ENCODE measurements around the gene ZCCHC9.
"Not testable (repeated sequence)": the region's sequence is repeated elsewhere in the genome, so short reads cannot be mapped to it uniquely, and the experiment has no call there.

The ZCCHC9 gene

DNA sequence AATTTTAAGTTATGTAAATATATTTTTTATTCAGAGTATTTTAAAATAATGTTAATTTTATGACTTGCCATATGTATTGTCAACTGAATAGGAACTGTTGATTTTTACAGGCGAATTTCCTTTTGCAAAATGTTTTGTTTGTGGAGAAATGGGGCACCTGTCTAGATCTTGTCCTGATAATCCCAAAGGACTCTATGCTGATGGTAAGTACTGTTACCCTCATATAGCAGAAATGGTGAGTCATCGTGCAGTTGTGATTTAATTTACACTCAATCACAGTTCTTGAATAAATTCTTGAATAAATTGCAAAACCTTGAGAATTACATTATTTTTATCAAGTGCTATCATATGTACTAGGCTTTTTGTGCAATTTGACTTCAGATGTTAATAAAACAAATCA, 7.4 kb downstream of the ZCCHC9 start:
- no peak for DNase-seq

DNA sequence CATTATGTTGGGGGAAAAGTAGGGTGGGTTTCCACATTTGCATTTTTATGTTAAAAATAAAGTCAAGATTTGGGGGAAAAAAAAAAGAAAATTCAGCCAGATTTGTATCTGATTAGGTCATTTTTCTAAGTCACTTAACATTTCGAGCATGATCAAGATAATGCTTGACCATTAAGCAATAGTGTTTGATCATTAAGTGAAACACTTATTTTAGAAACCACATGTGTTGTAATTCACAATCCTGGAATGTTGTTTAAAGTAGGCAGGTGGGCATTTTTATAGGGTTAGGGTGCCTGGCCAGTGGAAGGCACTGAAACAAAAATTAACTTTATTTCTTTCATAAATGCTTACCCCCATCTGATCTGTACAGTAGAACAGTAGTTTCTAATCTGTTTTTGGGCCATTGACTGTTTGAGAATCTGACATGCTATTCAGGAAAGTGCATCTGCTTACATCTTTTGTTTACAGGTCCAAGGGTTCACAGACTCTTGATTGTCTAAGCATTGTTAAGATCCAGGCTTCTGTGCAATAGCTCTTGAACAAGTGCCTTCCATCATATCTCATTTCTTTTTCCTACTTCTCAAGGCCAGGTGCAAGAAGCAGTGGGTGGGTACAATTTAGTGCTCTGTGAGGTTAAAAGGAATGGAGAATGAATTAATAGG, 9.1 kb downstream of the ZCCHC9 start:
- no peak for DNase-seq

DNA sequence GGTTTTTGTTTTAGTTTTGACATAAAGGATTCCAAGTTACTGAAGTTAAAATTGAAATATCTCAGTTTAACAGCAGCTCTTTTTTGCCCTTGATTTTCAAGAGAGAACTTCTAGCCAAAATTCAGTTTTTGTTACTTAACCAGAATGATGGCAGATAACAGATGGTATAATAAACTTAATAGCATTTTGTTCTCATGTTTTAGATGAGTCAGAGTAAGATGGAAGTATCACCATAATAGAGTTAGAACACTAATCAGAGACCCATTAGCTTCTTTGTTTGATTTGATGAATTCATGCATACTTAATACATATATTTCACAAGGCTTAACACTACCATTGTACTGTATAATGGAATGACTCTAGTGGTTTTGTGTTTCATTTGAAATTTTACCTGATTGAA, 11.9 kb downstream of the ZCCHC9 start:
- no peak for DNase-seq

DNA sequence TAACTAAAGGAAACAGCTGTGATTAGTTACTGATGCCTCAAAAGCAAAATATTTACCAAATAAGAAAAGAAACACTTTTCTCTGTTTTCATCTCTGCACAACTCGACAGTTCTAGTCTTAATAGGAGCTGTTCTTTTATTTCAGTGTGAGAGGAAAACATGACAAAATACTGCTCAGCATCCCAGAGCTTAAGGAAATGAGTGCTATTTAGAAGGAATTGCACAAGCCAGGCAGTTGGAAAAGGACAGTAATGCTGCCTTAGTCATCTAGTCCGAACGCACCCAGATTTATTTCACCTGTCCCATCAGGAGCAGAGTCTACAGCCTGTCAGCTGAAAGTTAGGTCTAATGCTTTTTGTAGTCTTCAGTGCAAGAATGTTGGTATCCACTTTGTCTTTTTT, 12.3 kb downstream of the ZCCHC9 start:
- DNase-seq, result no peak

GRCh38 chr5:81314581-81314980, 13.2 kb downstream of the ZCCHC9 start:
- no peak for DNase-seq

- DNase-seq, result no peak
These were observed 13.9 kb downstream of the ZCCHC9 start for GRCh38 chr5:81315336-81315735.

DNA sequence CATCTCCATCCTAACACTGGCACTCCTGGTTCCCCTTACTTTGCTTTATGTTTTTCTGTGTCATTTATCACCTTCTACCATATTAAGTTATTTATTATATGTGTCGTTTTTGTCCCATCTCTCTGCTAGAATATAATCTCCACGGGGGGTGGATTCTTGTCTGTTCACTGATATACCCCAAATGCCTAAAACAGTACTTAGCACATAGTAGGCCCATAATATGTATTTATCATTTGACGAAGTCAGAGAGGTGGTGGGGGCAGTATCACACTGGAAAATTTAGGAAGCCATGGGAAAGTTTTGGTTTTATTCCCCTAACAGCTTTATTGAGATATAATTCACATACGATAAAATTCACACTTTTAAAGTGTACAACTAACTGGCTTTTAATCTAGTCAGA, 14.4 kb downstream of the ZCCHC9 start:
- no peak for DNase-seq

DNA sequence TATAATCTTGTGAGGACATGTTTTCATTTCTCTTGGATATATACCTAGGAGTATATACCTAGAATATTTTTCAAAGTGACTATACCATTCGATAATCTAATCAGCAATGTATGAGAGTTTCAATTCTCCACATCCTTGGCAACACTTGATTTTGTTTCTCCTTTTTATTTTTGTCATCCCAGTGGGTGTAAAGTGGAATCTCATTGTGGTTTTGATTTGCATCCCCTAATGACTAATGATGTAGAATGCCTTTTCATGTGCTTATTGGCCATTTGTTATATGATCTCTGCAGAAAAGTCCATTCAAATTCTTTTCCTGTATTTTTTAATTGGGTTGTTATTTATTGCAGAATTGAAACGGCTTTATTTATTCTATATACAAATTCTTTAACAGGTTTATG, 15.2 kb downstream of the ZCCHC9 start:
- DNase-seq, result no peak

- DNase-seq, result no peak
These were observed 16.1 kb downstream of the ZCCHC9 start for GRCh38 chr5:81317536-81317935.

DNA sequence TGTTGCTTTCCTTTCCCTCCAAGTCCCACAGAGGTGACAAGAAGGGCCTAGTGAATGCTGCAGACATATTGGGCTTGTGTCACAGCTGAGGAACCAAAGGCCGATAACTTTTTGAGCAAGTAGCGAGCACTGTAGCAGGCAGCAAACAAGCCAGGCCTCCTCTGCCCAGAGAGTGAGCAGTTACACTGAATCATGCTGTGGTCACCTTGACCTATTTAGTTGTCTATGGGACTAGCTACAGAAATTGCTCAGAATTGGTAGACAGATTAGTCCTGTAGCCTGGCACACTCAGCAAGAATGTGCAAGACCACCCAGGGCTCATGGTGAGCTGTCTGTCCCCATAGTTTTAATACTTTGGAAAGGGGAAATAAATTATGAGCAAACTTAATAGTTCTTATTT, 25.2 kb downstream of the ZCCHC9 start:
- no peak for DNase-seq

DNA sequence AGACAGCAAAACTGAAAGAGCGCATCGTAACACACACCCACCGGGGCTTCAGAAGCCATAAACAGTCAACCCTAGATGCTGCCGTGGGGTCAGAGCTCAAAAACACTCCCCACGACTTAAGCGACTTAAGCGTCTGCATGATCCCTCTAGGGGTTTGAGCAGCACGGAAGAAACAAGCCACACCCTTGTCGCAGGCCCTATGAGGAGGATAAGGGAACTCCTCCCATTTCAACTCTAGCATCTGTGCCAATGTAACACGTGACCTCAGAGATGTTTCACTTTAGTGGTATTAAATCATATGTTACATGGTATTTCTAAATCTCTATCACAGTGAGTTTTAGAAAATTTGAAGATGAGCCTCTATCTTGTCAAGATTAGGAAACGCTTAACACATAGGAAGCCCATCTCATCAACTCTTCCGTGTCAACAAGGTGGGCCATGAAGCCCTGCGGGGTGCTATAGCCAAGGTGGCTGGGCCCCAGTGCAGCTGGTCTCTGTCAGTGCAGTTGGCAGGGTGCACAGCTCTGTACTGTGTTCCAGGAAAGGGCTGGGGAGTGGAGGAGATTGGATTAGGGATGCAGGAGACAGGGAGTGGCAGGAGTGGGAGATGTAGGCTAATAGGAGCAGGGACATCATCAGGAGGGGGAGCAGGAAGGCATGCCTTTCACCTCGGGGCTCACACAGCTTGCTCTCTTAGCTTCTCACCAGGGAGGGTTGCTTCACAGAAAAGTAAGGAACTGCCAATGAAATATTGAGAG, 33.1 kb downstream of the ZCCHC9 start:
- no peak for DNase-seq

- DNase-seq, result no peak
These were observed 34.6 kb downstream of the ZCCHC9 start for GRCh38 chr5:81335946-81336345.

GRCh38 chr5:81336556-81336955, 35.2 kb downstream of the ZCCHC9 start:
- DNase-seq, result no peak

- DNase-seq, result no peak
These were observed 36.4 kb downstream of the ZCCHC9 start for GRCh38 chr5:81337803-81338202.

DNA sequence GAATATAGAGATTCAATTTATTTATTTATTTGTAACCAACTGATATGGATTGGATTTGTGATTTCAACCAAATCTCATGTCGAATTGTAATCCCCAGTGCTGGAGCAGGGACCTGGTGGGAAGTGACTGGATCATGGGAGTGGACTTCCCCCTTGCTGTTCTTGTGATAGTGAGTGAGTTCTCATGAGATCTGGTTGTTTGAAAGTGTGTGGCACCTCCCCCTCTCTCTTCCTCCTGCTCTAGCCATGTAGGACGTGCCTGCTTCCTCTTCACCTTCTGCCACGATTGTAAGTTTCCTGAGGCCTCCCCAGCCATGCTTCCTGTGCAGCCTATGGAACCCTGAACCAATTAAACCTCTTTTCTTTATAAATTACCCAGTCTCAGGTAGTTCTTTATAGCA, 36.8 kb downstream of the ZCCHC9 start:
- DNase-seq, result not testable (repeated sequence)

GRCh38 chr5:81344736-81345135, 43.3 kb downstream of the ZCCHC9 start:
- no peak for DNase-seq

GRCh38 chr5:81345411-81346003, 44.1 kb downstream of the ZCCHC9 start:
- no peak for DNase-seq

- DNase-seq, result no peak
These were observed 47.8 kb downstream of the ZCCHC9 start for GRCh38 chr5:81349161-81349560.

GRCh38 chr5:81350507-81350906, 49.1 kb downstream of the ZCCHC9 start:
- no peak for DNase-seq

DNA sequence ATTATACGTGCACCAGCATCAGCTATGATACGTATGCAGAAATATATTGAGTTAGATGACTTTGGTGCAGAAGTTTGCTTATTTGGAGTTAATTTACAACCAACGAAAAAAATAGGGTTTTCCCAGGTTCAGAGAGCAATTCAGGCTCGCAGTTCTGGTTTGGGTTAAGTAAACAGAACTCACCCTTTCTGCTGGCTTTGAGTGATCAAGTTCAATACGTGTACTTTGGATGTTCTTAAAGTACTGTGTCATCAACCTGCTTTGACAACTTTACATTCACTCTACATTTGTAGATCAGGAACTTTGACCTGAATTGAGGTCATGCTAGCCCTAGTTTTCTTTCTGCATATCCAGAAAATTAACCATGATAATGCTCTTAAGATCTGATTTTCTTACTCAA, 51.8 kb downstream of the ZCCHC9 start:
- no peak for DNase-seq

DNA sequence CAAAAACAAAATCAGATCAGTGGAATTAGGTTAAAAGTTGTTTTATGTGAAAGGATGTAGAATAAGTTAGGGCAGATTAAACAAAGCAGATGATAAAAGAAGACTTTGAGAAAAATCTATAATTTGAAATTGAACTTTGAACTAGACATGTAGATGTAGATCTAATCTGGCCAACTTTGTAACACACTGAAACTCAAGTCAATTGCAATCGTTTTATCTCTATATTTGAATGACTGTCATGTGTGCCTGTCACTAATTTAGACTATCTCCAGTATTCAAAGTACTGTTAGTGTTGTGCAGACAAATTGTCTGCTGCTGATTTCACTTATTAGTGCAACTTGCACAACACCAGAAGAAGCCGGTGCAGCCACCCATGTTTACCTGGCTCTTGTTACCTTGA, 52.7 kb downstream of the ZCCHC9 start:
- no peak for DNase-seq

DNA sequence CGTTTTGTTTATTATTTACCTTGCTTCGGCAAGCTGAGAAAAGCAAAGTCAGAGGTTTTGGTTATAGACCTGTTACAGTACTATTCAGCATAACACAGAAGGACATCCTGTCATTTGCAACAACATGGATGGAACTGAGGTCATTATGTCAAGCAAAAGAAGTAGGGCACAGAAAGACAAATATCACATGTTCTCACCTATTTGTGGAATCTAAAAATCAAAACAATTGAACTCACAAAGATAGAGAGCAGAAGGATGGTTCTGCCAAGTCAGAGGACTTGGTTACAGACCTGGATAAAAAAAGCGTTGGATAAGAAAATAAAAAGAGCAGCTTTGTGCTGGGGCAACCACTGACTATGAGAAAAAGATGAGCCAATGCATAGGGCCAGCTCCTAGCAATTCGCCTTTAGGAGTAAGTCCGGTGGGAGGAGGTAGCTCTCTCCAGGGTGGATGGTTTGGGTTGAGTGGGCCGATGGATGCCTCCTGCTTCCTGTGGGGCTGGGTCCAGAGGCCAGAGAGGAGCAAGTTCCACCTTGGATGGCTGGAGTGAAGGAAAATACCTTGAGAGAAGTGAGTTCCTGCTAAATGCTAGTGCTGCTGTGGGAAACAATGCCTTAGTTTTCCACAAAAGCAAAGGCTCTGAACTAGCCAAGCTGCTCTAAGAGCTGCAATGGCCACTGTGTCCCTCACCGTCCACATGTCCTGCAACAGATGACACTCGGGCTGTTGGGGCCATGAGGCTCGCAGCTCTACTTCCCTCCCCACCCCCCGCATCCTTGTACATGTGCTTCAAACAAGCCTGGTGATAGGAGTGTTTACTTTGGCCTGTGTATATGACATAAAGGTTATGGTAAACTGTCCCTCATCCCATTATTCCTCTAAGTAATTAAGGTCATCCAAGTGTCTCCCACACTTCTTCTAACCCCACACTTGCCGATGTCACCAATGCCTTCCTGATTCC, 54.2 kb downstream of the ZCCHC9 start:
- no peak for DNase-seq

- DNase-seq, result no peak
These were observed 57.7 kb downstream of the ZCCHC9 start for GRCh38 chr5:81359108-81359507.
